Astrocyte (in vitro differentiated cells and primary cell): ENCODE data around the gene POR. TPM values are rescaled to one million over a fixed set of nuclear protein-coding genes. Genes with fewer than 3 reads are reported as not detected.

Source experiments
- DNase-seq: peaks from one replicate; pipeline ENCODE4 v3.0.0-alpha.2; 2010; ENCODE audit warnings: low read depth
- FAIRE-seq: peaks from 2 replicates; lab custom pipeline; 2011; peaks lifted over from hg19 to GRCh38; lab: Jason Lieb, UNC
- H2AFZ ChIP-seq: 2 replicates; pipeline ENCODE4 v1.6.0; 2012; ENCODE audit warnings: low read depth, low read length, inconsistent platforms
- H3K27ac ChIP-seq: 2 replicates; pipeline ENCODE4 v1.5.1; 2011; ENCODE audit warnings: low read depth, low read length, inconsistent platforms
- H3K27me3 ChIP-seq: 2 replicates; pipeline ENCODE4 v1.6.0; 2011; ENCODE audit warnings: low read length, inconsistent platforms; ENCODE audit not compliant: insufficient read depth
- H3K36me3 ChIP-seq: 2 replicates; pipeline ENCODE4 v1.5.1; 2011; ENCODE audit warnings: low read length, inconsistent platforms; ENCODE audit not compliant: insufficient read depth
- H3K4me1 ChIP-seq: 2 replicates; pipeline ENCODE4 v1.5.1; 2011; ENCODE audit warnings: low read length, inconsistent platforms; ENCODE audit not compliant: insufficient read depth
- H3K4me2 ChIP-seq: 2 replicates; pipeline ENCODE4 v1.6.0; 2012; ENCODE audit warnings: low read length, inconsistent platforms
- H3K4me3 ChIP-seq: 2 replicates; pipeline ENCODE4 v1.5.1; 2011; ENCODE audit warnings: low read depth, mild to moderate bottlenecking, low read length, inconsistent platforms; ENCODE audit not compliant: insufficient read depth
- H3K79me2 ChIP-seq: 2 replicates; pipeline ENCODE4 v1.6.0; 2012; ENCODE audit warnings: mild to moderate bottlenecking, low read length, inconsistent platforms; ENCODE audit not compliant: insufficient read depth
- H3K9ac ChIP-seq: 2 replicates; pipeline ENCODE4 v1.6.0; 2012; ENCODE audit warnings: mild to moderate bottlenecking, low read length, inconsistent platforms
- H3K9me3 ChIP-seq: 2 replicates; pipeline ENCODE4 v1.5.1; 2012; ENCODE audit warnings: low read depth, mild to moderate bottlenecking, low read length, inconsistent platforms; ENCODE audit not compliant: insufficient read depth
- H4K20me1 ChIP-seq: 2 replicates; pipeline ENCODE4 v1.6.0; 2012; ENCODE audit warnings: low read length, inconsistent platforms; ENCODE audit not compliant: insufficient read depth
- H3K27ac Mint-ChIP-seq: one replicate; pipeline ENCODE4 v1.8.0; 2021; ENCODE audit warnings: mild to moderate bottlenecking, mixed read lengths; ENCODE audit not compliant: unreplicated experiment
- H3K27me3 Mint-ChIP-seq: one replicate; pipeline ENCODE4 v1.8.0; 2021; ENCODE audit warnings: low read depth, mixed read lengths; ENCODE audit not compliant: unreplicated experiment
- H3K36me3 Mint-ChIP-seq: one replicate; pipeline ENCODE4 v1.8.0; 2021; ENCODE audit warnings: low read depth, mixed read lengths; ENCODE audit not compliant: unreplicated experiment
- H3K4me1 Mint-ChIP-seq: one replicate; pipeline ENCODE4 v1.8.0; 2021; ENCODE audit warnings: low read depth, mixed read lengths; ENCODE audit not compliant: unreplicated experiment
- H3K4me3 Mint-ChIP-seq: one replicate; pipeline ENCODE4 v1.8.0; 2021; ENCODE audit warnings: mild to moderate bottlenecking, moderate library complexity, mixed read lengths; ENCODE audit not compliant: unreplicated experiment
- H3K9me3 Mint-ChIP-seq: one replicate; pipeline ENCODE4 v1.8.0; 2021; ENCODE audit warnings: mild to moderate bottlenecking, mixed read lengths; ENCODE audit not compliant: unreplicated experiment
- CTCF ChIP-seq: IDR thresholded peaks from 2 replicates; pipeline ENCODE4 v1.5.1; 2011; ENCODE audit warnings: low read depth, mild to moderate bottlenecking, inconsistent platforms, low read length, moderate library complexity; ENCODE audit not compliant: insufficient read depth
- EZH2 ChIP-seq: IDR thresholded peaks from 2 replicates; pipeline ENCODE4 v1.6.1; 2012; ENCODE audit warnings: mild to moderate bottlenecking, low read length, inconsistent platforms; ENCODE audit not compliant: insufficient read depth
- total RNA-seq: library from RNA; stranded (reverse); gene quantifications from 2 replicates; pipeline ENCODE4 v1.2.1, GENCODE V29; 2021

Gene POR
- total RNA-seq, 1 donor from 2014 or later = 73.6 TPM

GRCh38 chr7:75993689-75994387 is 78.9 kb downstream of the POR start:
- Histone ChIP-seq H3K4me2 (peak overlapping the region; percentile 98), H2AFZ (peak overlapping the region; percentile 53), H4K20me1 (peaks cover 9% of the 10 kb centered on the region), H3K27me3 (no peaks in the 10 kb centered on the region), H3K79me2 (no peaks in the 10 kb centered on the region), H3K27ac (peak overlapping the region; percentile 52), H3K9me3 (no peaks in the 10 kb centered on the region), H3K4me1 (peaks cover 16% of the 10 kb centered on the region), H3K4me3 (peak overlapping the region; percentile 74), H3K36me3 (peaks cover 7% of the 10 kb centered on the region), H3K9ac (peak overlapping the region; percentile 77)
- TF ChIP-seq CTCF = no peak
- TF ChIP-seq EZH2 = no peak
- peak; percentile 22 for DNase-seq
- Mint-ChIP-seq H3K4me1 (peaks cover 9% of the 10 kb centered on the region), H3K4me3 (peak overlapping the region; percentile 82), H3K9me3 (no peaks in the 10 kb centered on the region), H3K27me3 (no peaks in the 10 kb centered on the region), H3K27ac (no peak overlapping the region), H3K36me3 (peaks cover 22% of the 10 kb centered on the region)
- FAIRE-seq = no peak

- Mint-ChIP-seq H3K4me1 (peaks cover 7% of the 10 kb centered on the region), H3K27me3 (no peaks in the 10 kb centered on the region), H3K9me3 (no peaks in the 10 kb centered on the region), H3K36me3 (peaks cover 21% of the 10 kb centered on the region), H3K4me3 (peak within 1 kb of the TSS; percentile 82), H3K27ac (no peak within 1 kb of the TSS)
- Histone ChIP-seq H3K4me1 (peaks cover 16% of the 10 kb centered on the region), H3K4me3 (peak within 1 kb of the TSS; percentile 74), H3K27ac (peak within 1 kb of the TSS; percentile 52), H3K9ac (peak within 1 kb of the TSS; percentile 77), H2AFZ (peak within 1 kb of the TSS; percentile 86), H3K4me2 (peak within 1 kb of the TSS; percentile 98), H3K79me2 (no peaks in the 10 kb centered on the region), H3K36me3 (peaks cover 7% of the 10 kb centered on the region), H3K27me3 (no peaks in the 10 kb centered on the region), H3K9me3 (no peaks in the 10 kb centered on the region), H4K20me1 (peaks cover 9% of the 10 kb centered on the region)
- FAIRE-seq (no peak), DNase-seq (peak; percentile 77)
- TF ChIP-seq EZH2 = no peak
- TF ChIP-seq CTCF = no peak
Measured at GRCh38 chr7:75994388-75995051, 79.6 kb downstream of the POR start, which contains the start of gene TMEM120A. TSS of gene TMEM120A (minus strand) at chr7:75994595. CDS start at chr7:75994570, 25 bp downstream.
